ENCODE measurements around the gene ARV1. TPM values are rescaled to one million over a fixed set of nuclear protein-coding genes. Genes with fewer than 3 reads are reported as not detected.

The ARV1 gene
- total RNA-seq, result 11.0 and 11.4 TPM in 2 replicates

DNA sequence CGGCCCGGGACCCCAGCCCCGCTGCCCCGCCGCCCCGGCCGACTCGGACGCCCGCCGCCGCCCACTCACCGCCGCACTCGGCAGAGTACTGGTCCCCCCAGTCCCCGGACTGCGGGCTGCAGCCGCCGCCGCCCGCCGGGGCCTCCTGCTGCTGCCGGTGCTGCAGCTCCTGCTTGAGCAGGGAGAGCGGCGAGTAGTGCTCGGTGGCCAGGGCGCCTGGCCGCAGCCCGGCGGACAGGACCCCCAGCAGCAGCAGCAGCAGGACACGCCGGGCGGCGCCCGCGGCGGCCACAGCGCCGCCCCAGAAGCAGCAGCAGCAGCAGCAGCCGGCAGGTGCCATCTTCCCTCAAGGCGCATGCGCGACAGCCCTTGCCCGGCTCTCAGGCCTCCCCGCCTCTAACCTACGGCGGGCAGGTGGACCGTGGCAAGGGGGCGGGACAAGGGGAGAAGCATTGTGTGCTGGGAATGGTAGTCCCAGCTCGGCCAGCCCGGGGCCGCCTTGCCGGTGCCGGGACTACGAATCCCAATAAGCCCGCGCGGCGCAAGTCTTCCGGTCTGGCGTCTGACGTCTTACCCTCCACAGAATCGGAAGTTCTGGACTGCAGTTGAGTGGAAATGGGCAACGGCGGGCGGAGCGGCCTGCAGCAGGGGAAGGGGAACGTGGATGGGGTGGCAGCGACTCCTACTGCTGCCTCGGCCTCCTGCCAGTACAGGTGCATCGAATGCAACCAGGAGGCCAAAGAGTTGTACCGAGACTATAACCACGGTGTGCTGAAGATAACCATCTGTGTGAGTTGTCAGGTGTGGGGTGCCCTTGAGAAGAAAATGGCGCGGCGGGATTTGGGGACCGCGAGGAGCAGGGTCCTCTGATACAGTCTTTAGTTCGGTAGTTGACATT, at the start of gene ARV1, which contains the start of gene TTC13:
Gene ARV1, plus strand, starts transcription at position 604 of the 898 bp plus-strand sequence. Its CDS starts 12 bp downstream, at position 616.
Gene TTC13, minus strand, starts transcription at position 371 of the 898 bp plus-strand sequence. Its CDS starts 31 bp downstream, at position 340.

DNA sequence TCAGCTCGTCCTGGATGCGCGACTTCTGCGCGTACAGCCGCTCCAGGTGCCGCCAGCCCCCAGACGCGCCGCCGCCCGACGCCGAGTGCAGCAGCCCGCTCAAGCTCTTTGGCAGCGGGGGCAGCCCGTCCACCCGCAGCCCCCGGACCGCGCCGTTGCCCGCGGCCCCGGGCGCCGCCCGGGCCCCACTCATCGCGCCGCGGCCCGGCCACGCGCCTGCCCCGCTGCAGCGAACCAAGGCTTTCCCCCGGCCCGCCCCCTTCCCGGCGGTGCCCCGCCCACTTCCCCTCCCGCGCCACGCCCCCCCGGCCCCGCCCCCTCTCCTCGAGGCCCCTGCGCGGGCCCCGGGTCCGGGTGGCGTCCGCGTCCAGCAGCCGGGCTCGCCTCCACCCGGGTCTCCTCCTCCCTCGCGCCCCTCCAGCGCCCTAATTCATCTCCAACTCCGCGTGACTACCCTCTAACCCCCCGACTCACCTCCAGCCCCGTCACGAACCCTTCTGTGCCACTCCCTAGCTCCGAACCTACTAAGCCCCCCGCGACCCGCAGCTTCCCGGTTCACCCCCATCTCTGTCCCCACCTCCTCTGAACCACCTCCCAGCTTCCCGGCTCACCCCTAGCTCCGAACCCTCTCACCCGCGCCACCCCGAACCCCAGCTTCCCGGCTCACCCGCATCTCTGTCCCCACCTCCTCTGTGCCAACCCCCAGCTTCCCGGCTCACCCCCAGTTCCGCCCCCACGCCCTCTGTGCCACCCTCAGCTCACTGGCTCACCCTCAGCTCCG, 61.3 kb downstream of the ARV1 start, which contains the start of gene FAM89A:
Gene FAM89A, minus strand, starts transcription at position 236 of the 781 bp plus-strand sequence. Its CDS starts 43 bp downstream, at position 193.

Other genes starting within 250 kb of the ARV1 start
- gene CAPN9, start 231.7 kb upstream of the ARV1 start, total RNA-seq, result not detected in 2 replicates
- 9.4 and 17.8 TPM in 2 replicates for gene C1orf198, start 110.6 kb upstream of the ARV1 start, total RNA-seq
- gene TTC13, start 233 bp upstream of the ARV1 start, total RNA-seq, result 16.5 and 19.4 TPM in 2 replicates
- 13.2 and 23.1 TPM in 2 replicates for gene FAM89A, start 61.2 kb downstream of the ARV1 start, total RNA-seq
- gene TRIM67, start 183.0 kb downstream of the ARV1 start, total RNA-seq, result not detected in 2 replicates

Data from endothelial cell of coronary artery (primary cell).